ENCODE results near the gene CDH4.

DNA sequence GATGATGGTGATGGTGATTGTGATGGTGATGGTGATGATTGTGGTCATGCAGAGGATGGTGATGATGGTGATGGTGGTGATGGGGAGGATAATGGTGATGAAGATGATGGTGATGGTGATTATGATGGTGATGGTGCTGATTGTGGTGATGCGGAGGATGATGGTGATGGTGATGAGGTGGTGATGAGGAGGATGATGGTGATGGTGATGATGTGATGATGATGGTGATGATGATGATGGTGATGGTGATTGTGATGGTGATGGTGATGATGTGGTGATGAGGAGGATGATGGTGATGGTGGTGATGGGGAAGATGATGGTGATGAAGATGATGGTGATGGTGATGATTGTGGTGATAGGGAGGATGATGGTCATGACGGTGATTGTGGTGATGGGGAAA lies 333.7 kb downstream of the CDH4 start:
- TF ChIP-seq EP300 (IDR thresholded peaks at IDR 0.05; ENCODE audit: borderline replicate concordance in 1 of 2, low read depth in 2 of 2, low read length in 2 of 2) (no peak), NANOG (IDR thresholded peaks at IDR 0.05; ENCODE audit: insufficient read depth, low read depth, low read length, poor library complexity, severe bottlenecking) (no peak), EZH2 (IDR thresholded peaks at IDR 0.05; ENCODE audit: low read depth, low read length, severe bottlenecking) (no peak), SIN3A (conservative IDR thresholded peaks at IDR 0.05 in 1 of 2, IDR thresholded peaks at IDR 0.05 in 1 of 2; ENCODE audit: low read depth in 1 of 2, low read length in 2 of 2) (no peak), BCL11A (IDR thresholded peaks at IDR 0.05; ENCODE audit: low read depth in 2 of 2, low read length in 2 of 2) (no peak), JUND (IDR thresholded peaks at IDR 0.05; ENCODE audit: low read length) (no peak), EGR1 (IDR thresholded peaks at IDR 0.05; ENCODE audit: borderline replicate concordance, low read depth, low read length) (no peak)
- TF ChIP-seq, protein P1, sequence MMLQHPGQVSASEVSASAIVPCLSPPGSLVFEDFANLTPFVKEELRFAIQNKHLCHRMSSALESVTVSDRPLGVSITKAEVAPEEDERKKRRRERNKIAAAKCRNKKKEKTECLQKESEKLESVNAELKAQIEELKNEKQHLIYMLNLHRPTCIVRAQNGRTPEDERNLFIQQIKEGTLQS (IDR thresholded peaks at IDR 0.05; ENCODE audit: insufficient read depth, low read depth, low read length): no peak
- TF ChIP-seq, protein P2, sequence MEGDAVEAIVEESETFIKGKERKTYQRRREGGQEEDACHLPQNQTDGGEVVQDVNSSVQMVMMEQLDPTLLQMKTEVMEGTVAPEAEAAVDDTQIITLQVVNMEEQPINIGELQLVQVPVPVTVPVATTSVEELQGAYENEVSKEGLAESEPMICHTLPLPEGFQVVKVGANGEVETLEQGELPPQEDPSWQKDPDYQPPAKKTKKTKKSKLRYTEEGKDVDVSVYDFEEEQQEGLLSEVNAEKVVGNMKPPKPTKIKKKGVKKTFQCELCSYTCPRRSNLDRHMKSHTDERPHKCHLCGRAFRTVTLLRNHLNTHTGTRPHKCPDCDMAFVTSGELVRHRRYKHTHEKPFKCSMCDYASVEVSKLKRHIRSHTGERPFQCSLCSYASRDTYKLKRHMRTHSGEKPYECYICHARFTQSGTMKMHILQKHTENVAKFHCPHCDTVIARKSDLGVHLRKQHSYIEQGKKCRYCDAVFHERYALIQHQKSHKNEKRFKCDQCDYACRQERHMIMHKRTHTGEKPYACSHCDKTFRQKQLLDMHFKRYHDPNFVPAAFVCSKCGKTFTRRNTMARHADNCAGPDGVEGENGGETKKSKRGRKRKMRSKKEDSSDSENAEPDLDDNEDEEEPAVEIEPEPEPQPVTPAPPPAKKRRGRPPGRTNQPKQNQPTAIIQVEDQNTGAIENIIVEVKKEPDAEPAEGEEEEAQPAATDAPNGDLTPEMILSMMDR (IDR thresholded peaks at IDR 0.05; ENCODE audit: control extremely low read depth in 1 of 3, insufficient read depth in 1 of 3, low read depth in 1 of 3, low read length in 3 of 3): no peak

Data from H1 (cell line).